SK-N-MC (cell line): Measurements from ENCODE around the gene DGCR2.

ENCODE experiments used
- EZH2 ChIP-seq: fragments of 200-600 bp; sonication (generic); IDR thresholded peaks from one replicate; pipeline ENCODE4 v1.6.1; 2017; ENCODE audit warnings: antibody characterized with exemption
- FOXP2 ChIP-seq: optimal IDR thresholded peaks from 2 replicates; pipeline ENCODE3; 2011; ENCODE audit warnings: mild to moderate bottlenecking, moderate library complexity; ENCODE audit not compliant: insufficient read depth; ENCODE audit errors: extremely low read length, control extremely low read depth
- POLR2AphosphoS5 ChIP-seq: IDR thresholded peaks from 2 replicates; pipeline ENCODE4 v1.6.1; 2012; ENCODE audit warnings: mild to moderate bottlenecking, low read depth, low read length, borderline replicate concordance

- TF ChIP-seq POLR2AphosphoS5 (no peak), EZH2 (no peak), FOXP2 (no peak)
Measured at GRCh38 chr22:18990355-18991137, 131.7 kb downstream of the DGCR2 start.
